IMR-90 (cell line): ENCODE data around the gene EFHB. TPM values are rescaled to one million over a fixed set of nuclear protein-coding genes. Genes with fewer than 3 reads are reported as not detected.
"Not testable (repeated sequence)": the region's sequence is repeated elsewhere in the genome, so short reads cannot be mapped to it uniquely, and the experiment has no call there.

ENCODE experiments used
- ATAC-seq: fragments of 200-7000 bp; cut with Tn5 transposase; 2 replicates; pipeline ENCODE4 v1.9.1; 2020; ENCODE audit warnings: low read depth, mild to moderate bottlenecking, moderate library complexity
- BruUV-seq: library from RNA; stranded (reverse); fragments of 400-500 nt; replicated peaks from 2 replicates; lab custom pipeline; 2021; lab: Mats Ljungman, UMichigan
- CTCF ChIA-PET: fragments of 300-600 bp; formaldehyde crosslinking; extraction: SDS; loops from one replicate; lab custom pipeline; 2021; ENCODE audit warnings: antibody characterized with exemption; lab: Yijun Ruan, JAX
- POLR2A ChIA-PET: fragments of 300-600 bp; sonication (Branson Sonifier 250); formaldehyde crosslinking; loops from one replicate; lab custom pipeline; 2022; ENCODE audit warnings: antibody characterized with exemption; ENCODE audit not compliant: unreplicated experiment; lab: Charles Lee
- DNase-seq: peaks from one replicate; pipeline ENCODE4 v3.0.0; 2013
- H2AFZ ChIP-seq: replicated peaks from 2 replicates; pipeline ENCODE3; 2013; ENCODE audit warnings: low read length, mild to moderate bottlenecking; ENCODE audit not compliant: poor library complexity
- H2AK5ac ChIP-seq: 2 replicates; pipeline ENCODE4 v1.6.1; 2013; ENCODE audit warnings: low read depth, low read length, inconsistent platforms
- H2AK9ac ChIP-seq: replicated peaks from 2 replicates; pipeline ENCODE3; 2013; ENCODE audit warnings: mild to moderate bottlenecking, low read depth, low read length, moderate library complexity; ENCODE audit not compliant: poor library complexity
- H2BK120ac ChIP-seq: 2 replicates; pipeline ENCODE4 v1.6.1; 2013; ENCODE audit warnings: low read depth, low read length, inconsistent platforms
- H2BK15ac ChIP-seq: 3 replicates; pipeline ENCODE4 v1.6.1; 2013; ENCODE audit warnings: low read depth, low read length, inconsistent platforms
- H2BK20ac ChIP-seq: 2 replicates; pipeline ENCODE4 v1.6.1; 2013; ENCODE audit warnings: low read depth, mild to moderate bottlenecking, inconsistent platforms, low read length, moderate library complexity
- H2BK5ac ChIP-seq: 2 replicates; pipeline ENCODE4 v1.6.1; 2013; ENCODE audit warnings: mild to moderate bottlenecking, low read depth, low read length, inconsistent platforms; ENCODE audit not compliant: poor library complexity, severe bottlenecking
- H3K14ac ChIP-seq: replicated peaks from 2 replicates; pipeline ENCODE4 v1.6.1; 2013; ENCODE audit warnings: low read depth, low read length, inconsistent platforms
- H3K18ac ChIP-seq: 2 replicates; pipeline ENCODE4 v1.6.1; 2013; ENCODE audit warnings: low read depth, low read length, control low read depth
- H3K23ac ChIP-seq: 2 replicates; pipeline ENCODE4 v1.6.1; 2013; ENCODE audit warnings: low read depth, low read length, inconsistent platforms
- H3K27ac ChIP-seq: 2 replicates; pipeline ENCODE4 v1.5.1; 2013; ENCODE audit warnings: mild to moderate bottlenecking, control low read depth, low read length; ENCODE audit not compliant: insufficient read depth
- H3K27me3 ChIP-seq: 2 replicates; pipeline ENCODE4 v1.6.1; 2013; ENCODE audit warnings: low read length; ENCODE audit not compliant: control insufficient read depth, insufficient read depth
- H3K36me3 ChIP-seq: 2 replicates; pipeline ENCODE4 v1.6.1; 2013; ENCODE audit warnings: low read length, mixed read lengths; ENCODE audit not compliant: control insufficient read depth, insufficient read depth
- H3K4ac ChIP-seq: 2 replicates; pipeline ENCODE4 v1.6.1; 2013; ENCODE audit warnings: low read depth, low read length, inconsistent platforms
- H3K4me1 ChIP-seq: 2 replicates; pipeline ENCODE4 v1.6.1; 2013; ENCODE audit warnings: low read length, mixed read lengths; ENCODE audit not compliant: control insufficient read depth, insufficient read depth
- H3K4me2 ChIP-seq: 2 replicates; pipeline ENCODE4 v1.6.1; 2013; ENCODE audit warnings: low read depth, mild to moderate bottlenecking, control low read depth, low read length, moderate library complexity
- H3K4me3 ChIP-seq: 2 replicates; pipeline ENCODE4 v1.5.1; 2013; ENCODE audit warnings: low read depth, mild to moderate bottlenecking, control low read depth, low read length, moderate library complexity; ENCODE audit not compliant: insufficient read depth
- H3K56ac ChIP-seq: 2 replicates; pipeline ENCODE4 v1.6.1; 2013; ENCODE audit warnings: low read length, inconsistent platforms; ENCODE audit not compliant: insufficient read depth; ENCODE audit errors: extremely low read depth
- H3K79me1 ChIP-seq, 2 experiments: 2 replicates each; pipeline ENCODE4 v1.6.1; 2013; ENCODE audit warnings: low read length in 2 of 2, inconsistent platforms in 1 of 2, low read depth in 1 of 2
- H3K9ac ChIP-seq: 2 replicates; pipeline ENCODE4 v1.6.1; 2013; ENCODE audit warnings: low read depth, low read length, control low read depth
- H3K9me1 ChIP-seq: 2 replicates; pipeline ENCODE4 v1.6.1; 2013; ENCODE audit warnings: low read length, inconsistent platforms; ENCODE audit not compliant: insufficient read depth
- H3K9me3 ChIP-seq: 2 replicates; pipeline ENCODE4 v1.6.1; 2013; ENCODE audit warnings: low read length; ENCODE audit not compliant: control insufficient read depth, insufficient read depth
- H4K20me1 ChIP-seq: 2 replicates; pipeline ENCODE4 v1.6.1; 2013; ENCODE audit warnings: low read length, inconsistent platforms; ENCODE audit not compliant: insufficient read depth
- H4K5ac ChIP-seq: 2 replicates; pipeline ENCODE4 v1.6.1; 2013; ENCODE audit warnings: mild to moderate bottlenecking, low read depth, low read length, control low read depth
- H4K8ac ChIP-seq, 2 experiments: 2 replicates each; pipeline ENCODE4 v1.6.1; 2013; ENCODE audit warnings: low read depth in 2 of 2, low read length in 2 of 2, control low read depth in 1 of 2, inconsistent platforms in 1 of 2
- H4K91ac ChIP-seq: 2 replicates; pipeline ENCODE4 v1.6.1; 2013; ENCODE audit warnings: low read depth, low read length, inconsistent platforms; ENCODE audit not compliant: insufficient read depth
- WGBS, 2 experiments: methylation state at CpG; one replicate each; pipeline versions ENCODE4 v1.1.5 to v1.1.7; 2013; ENCODE audit warnings: missing lambda C conversion rate in 2 of 2; ENCODE audit not compliant: insufficient read length in 1 of 2; ENCODE audit errors: extremely low coverage in 2 of 2; 5-methylcytosine and 5-hydroxymethylcytosine counted together
- dilution Hi-C: fragments of 300-500 bp; cut with HindIII; formaldehyde crosslinking; loops from one replicate; pipeline ENCODE4 v1.14.3; 2018; ENCODE audit warnings: low sequenced_read_pairs; ENCODE audit not compliant: unreplicated experiment
- in situ Hi-C: fragments of 300-500 bp; cut with MboI; formaldehyde crosslinking; loops from 3 replicates; pipeline ENCODE4 v1.14.3; 2019; ENCODE audit warnings: low sequenced_read_pairs, inconsistent platforms, mixed read lengths
- intact Hi-C: fragments of 100-400 bp; cut with micrococcal nuclease; formaldehyde crosslinking; loops from 2 replicates; pipeline ENCODE4 v1.10.0; 2022
- polyA plus RNA-seq, 3 experiments: library from polyadenylated mRNA; depleted of rRNA; stranded (reverse); fragments of >200 nt; gene quantifications; 2 replicates each; pipeline ENCODE4 v1.2.3, GENCODE V29; 2012; ENCODE audit warnings: low replicate concordance in 1 of 3
- total RNA-seq: library from RNA; depleted of rRNA; stranded (reverse); fragments of >200 nt; gene quantifications from 2 replicates; pipeline ENCODE4 v1.2.3, GENCODE V29; 2012

EFHB gene
- total and polyA plus RNA-seq, 2 of the 4 experiments (the other 2 are of a cell fraction) = under 0.01 to 1.0 TPM

GRCh38 chr3:19887122-19887521 lies 46.9 kb downstream of the EFHB start:
- WGBS, 2 experiments = no CpG with 5 or more reads among the region's 4 CpGs
- H4K91ac ChIP-seq, H3K9me1 ChIP-seq, H2AK9ac ChIP-seq, H3K27ac ChIP-seq, H3K79me1 ChIP-seq, POLR2A ChIA-PET, H2BK20ac ChIP-seq, H4K20me1 ChIP-seq, H2BK5ac ChIP-seq, H3K9ac ChIP-seq, H3K9me3 ChIP-seq, H3K27me3 ChIP-seq, ATAC-seq, H3K4me3 ChIP-seq, H2BK15ac ChIP-seq, H3K14ac ChIP-seq, BruUV-seq, H3K36me3 ChIP-seq, H3K4me2 ChIP-seq, DNase-seq, H3K56ac ChIP-seq, H3K4ac ChIP-seq, in situ Hi-C loops, H2AFZ ChIP-seq, H4K8ac ChIP-seq, dilution Hi-C loops, H2BK120ac ChIP-seq, H4K5ac ChIP-seq, H2AK5ac ChIP-seq, H3K18ac ChIP-seq, H3K23ac ChIP-seq: not testable (repeated sequence)
- peaks cover 12% of the 10 kb centered on the region for H3K4me1 ChIP-seq
- CTCF ChIA-PET = interaction anchor here (1.3 kb wide), 1 partner anchor 10 kb away, joined by 7 read pairs; no protein-coding TSS in a partner anchor
- intact Hi-C loops = loop anchor here (5.0 kb wide), 1 partner anchor 100 kb away; no protein-coding TSS in a partner anchor
